SK-N-MC (cell line): ENCODE data around the gene CTNNA3.

Source experiments
- EZH2 ChIP-seq: fragments of 200-600 bp; sonication (generic); IDR thresholded peaks from one replicate; pipeline ENCODE4 v1.6.1; 2017; ENCODE audit warnings: antibody characterized with exemption
- FOXP2 ChIP-seq: optimal IDR thresholded peaks from 2 replicates; pipeline ENCODE3; 2011; ENCODE audit warnings: mild to moderate bottlenecking, moderate library complexity; ENCODE audit not compliant: insufficient read depth; ENCODE audit errors: extremely low read length, control extremely low read depth
- POLR2AphosphoS5 ChIP-seq: IDR thresholded peaks from 2 replicates; pipeline ENCODE4 v1.6.1; 2012; ENCODE audit warnings: mild to moderate bottlenecking, low read depth, low read length, borderline replicate concordance

DNA sequence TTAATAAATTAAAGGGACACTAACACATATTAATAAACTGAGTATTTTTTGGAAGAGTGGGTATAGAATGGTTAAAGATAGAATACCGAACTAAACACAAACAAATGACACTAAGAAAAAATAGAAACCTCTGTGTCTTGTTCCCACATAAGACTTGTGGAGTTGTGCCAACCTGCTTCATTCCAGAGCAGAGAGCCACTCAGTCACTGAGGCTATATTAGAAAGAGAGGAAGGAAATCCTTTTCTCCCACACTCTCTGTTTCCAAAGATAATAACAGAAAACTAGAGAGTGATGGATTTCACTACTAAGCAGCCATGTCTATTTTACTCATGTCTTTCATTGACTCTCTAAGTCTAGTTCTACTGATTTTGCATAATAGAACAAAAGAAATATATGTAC lies 26.0 kb downstream of the CTNNA3 start:
- TF ChIP-seq POLR2AphosphoS5 (no peak), EZH2 (no peak), FOXP2 (no peak)
